ENCODE measurements around the gene CREB3.

DNA sequence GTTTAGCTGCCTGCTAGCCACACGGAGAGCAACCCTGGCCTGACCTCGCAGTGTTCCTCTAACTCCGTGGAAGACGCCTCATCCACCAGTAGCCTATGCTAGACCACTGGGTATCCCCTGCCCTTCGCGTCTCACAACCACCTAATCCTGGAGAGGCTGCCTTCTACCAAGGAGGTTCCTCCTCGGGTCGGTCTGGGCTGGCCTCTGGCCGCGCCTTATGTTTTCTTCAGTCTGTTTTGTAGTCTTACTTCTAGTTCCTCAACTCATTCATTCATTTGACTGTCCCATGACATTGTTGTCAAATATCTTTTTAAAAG lies 41.2 kb upstream of the CREB3 start:
- TF ChIP-seq, protein P1, sequence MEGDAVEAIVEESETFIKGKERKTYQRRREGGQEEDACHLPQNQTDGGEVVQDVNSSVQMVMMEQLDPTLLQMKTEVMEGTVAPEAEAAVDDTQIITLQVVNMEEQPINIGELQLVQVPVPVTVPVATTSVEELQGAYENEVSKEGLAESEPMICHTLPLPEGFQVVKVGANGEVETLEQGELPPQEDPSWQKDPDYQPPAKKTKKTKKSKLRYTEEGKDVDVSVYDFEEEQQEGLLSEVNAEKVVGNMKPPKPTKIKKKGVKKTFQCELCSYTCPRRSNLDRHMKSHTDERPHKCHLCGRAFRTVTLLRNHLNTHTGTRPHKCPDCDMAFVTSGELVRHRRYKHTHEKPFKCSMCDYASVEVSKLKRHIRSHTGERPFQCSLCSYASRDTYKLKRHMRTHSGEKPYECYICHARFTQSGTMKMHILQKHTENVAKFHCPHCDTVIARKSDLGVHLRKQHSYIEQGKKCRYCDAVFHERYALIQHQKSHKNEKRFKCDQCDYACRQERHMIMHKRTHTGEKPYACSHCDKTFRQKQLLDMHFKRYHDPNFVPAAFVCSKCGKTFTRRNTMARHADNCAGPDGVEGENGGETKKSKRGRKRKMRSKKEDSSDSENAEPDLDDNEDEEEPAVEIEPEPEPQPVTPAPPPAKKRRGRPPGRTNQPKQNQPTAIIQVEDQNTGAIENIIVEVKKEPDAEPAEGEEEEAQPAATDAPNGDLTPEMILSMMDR (IDR thresholded peaks at IDR 0.05): no peak
- TF ChIP-seq POLR2A (IDR thresholded peaks at IDR 0.05): no peak

All from adrenal gland (tissue), 5 donors.